NCI-H82 treated with DMSO at 0.1 percent for 48 hours (cell line): ENCODE results near the gene FRS3.
A peak's percentile ranks its signal among the peaks of the same experiment; 100 is the strongest.

Experiments
- DNase-seq: peaks from one replicate; lab custom pipeline; 2025; ENCODE audit not compliant: unreplicated experiment; lab: John Stamatoyannopoulos, UW

FRS3 gene

GRCh38 chr6:41744236-41744787 is 35.4 kb downstream of the FRS3 start:
- no peak for DNase-seq

GRCh38 chr6:41743406-41744235 is 36.1 kb downstream of the FRS3 start:
- DNase-seq, result no peak

- no peak for DNase-seq
Observed at GRCh38 chr6:41741625-41742490, 37.8 kb downstream of the FRS3 start.

GRCh38 chr6:41740366-41741162 is 39.1 kb downstream of the FRS3 start:
- DNase-seq, result no peak

GRCh38 chr6:41739041-41739440 is 40.7 kb downstream of the FRS3 start:
- no peak for DNase-seq

GRCh38 chr6:41737591-41738130 is 42.0 kb downstream of the FRS3 start:
- no peak for DNase-seq

- DNase-seq, result no peak
Observed at GRCh38 chr6:41736800-41737555, 42.7 kb downstream of the FRS3 start.

- no peak for DNase-seq
Observed at GRCh38 chr6:41736186-41736733, 43.4 kb downstream of the FRS3 start.

- DNase-seq, result peak; percentile 51
Observed at GRCh38 chr6:41735427-41736185, 44.1 kb downstream of the FRS3 start, which contains the start of gene TFEB. TSS of gene TFEB (minus strand) at chr6:41735608. CDS start at chr6:41691213, 44,395 bp downstream.

- peak; percentile 21 for DNase-seq
Observed at GRCh38 chr6:41734666-41735426, 44.9 kb downstream of the FRS3 start.

GRCh38 chr6:41733707-41734665 is 45.7 kb downstream of the FRS3 start:
- DNase-seq, result peak; percentile 49

- DNase-seq, result no peak
Observed at GRCh38 chr6:41733360-41733706, 46.4 kb downstream of the FRS3 start.

- DNase-seq, result no peak
Observed at GRCh38 chr6:41732591-41733359, 46.9 kb downstream of the FRS3 start.

GRCh38 chr6:41732149-41732548 is 47.6 kb downstream of the FRS3 start:
- DNase-seq, result no peak

GRCh38 chr6:41731561-41732086 is 48.1 kb downstream of the FRS3 start:
- no peak for DNase-seq
